Mucosa of descending colon (tissue), 3 donors: ENCODE measurements around the gene DUSP15. TPM values are rescaled to one million over a fixed set of nuclear protein-coding genes. Genes with fewer than 3 reads are reported as not detected.
"Not testable (repeated sequence)": the region's sequence is repeated elsewhere in the genome, so short reads cannot be mapped to it uniquely, and the experiment has no call there.

Experiments
- ATAC-seq: fragments of 200-7000 bp; cut with Tn5 transposase; one replicate; pipeline ENCODE4 v1.9.1; 2020; ENCODE audit warnings: mild to moderate bottlenecking, moderate library complexity
- DNase-seq, 3 donors: peaks; one replicate each; pipeline ENCODE4 v3.0.0-alpha.2; 2020
- H3K36me3 ChIP-seq: fragments of 200-600 bp; one replicate; pipeline ENCODE4 v1.8.0; 2021; ENCODE audit warnings: low read depth, mild to moderate bottlenecking
- H3K4me1 ChIP-seq: fragments of 200-600 bp; one replicate; pipeline ENCODE4 v1.8.0; 2021; ENCODE audit warnings: low read depth, mild to moderate bottlenecking
- H3K4me3 ChIP-seq: fragments of 200-600 bp; one replicate; pipeline ENCODE4 v1.8.0; 2021; ENCODE audit warnings: mild to moderate bottlenecking
- H3K9me3 ChIP-seq: fragments of 200-600 bp; one replicate; pipeline ENCODE4 v1.8.0; 2021; ENCODE audit warnings: mild to moderate bottlenecking
- CTCF ChIP-seq: fragments of 200-600 bp; IDR thresholded peaks from one replicate; pipeline ENCODE4 v1.8.0; 2022; ENCODE audit warnings: antibody characterized with exemption, mild to moderate bottlenecking
- intact Hi-C, 2 donors: fragments of 100-400 bp; cut with DNase I in 1 of 2; cut with micrococcal nuclease in 1 of 2; formaldehyde crosslinking; loops; one replicate each; pipeline versions ENCODE4 v1.11.0 to v1.11.1; 2022; cut with DNase I, micrococcal nuclease
- long read RNA-seq, 2 donors: library from polyadenylated mRNA; unstranded; transcript quantifications; one replicate each; pipeline ENCODE4 v2.0.0, GENCODE V29; 2019 to 2021
- total RNA-seq, 3 donors: library from RNA; stranded (reverse); fragmentation: NEBNext Ultra II Directional in 2 of 3; extraction: Animal tissue kit (Norgen Biotek cat#: 25700) in 2 of 3; gene quantifications; one replicate each; pipeline versions ENCODE4 v1.2.1 to v1.2.4, GENCODE V29; 2021 to 2023
- donor health status: DM: no; HTN: no; CAD: no; lungs with moderate emphysema.
- donor health status: DM: no; HTN: no; CAD: no.
- donor health status: DM: no; HTN: yes; CAD: no.

DUSP15 gene
- total RNA-seq, result 1 to 10 TPM in 1 of 3 donors, under 1 TPM in 1, not detected in 1; 0.58 to 1.7 TPM
- long read RNA-seq, donor 1, partial matches to known transcripts, result 1 of 1 reads
- long read RNA-seq, donor 1, other reads (novel, unspliced or antisense), result 0 of 1 reads
- long read RNA-seq, donor 2, result 0 reads

GRCh38 chr20:31869942-31870725, at the start of gene DUSP15, which contains the start of gene TTLL9:
Gene DUSP15 (minus strand): TSS chr20:31870527. CDS start chr20:31870337, 190 bp downstream.
Gene TTLL9 (plus strand): TSS chr20:31870634. CDS start chr20:31871127, 493 bp downstream.
- no peak for TF ChIP-seq CTCF
- DNase-seq, result peak in 2 of 3 donors; percentile 35 to 52
- intact Hi-C loops, result no loop called here
- ATAC-seq, result peak; percentile 79
- Histone ChIP-seq H3K36me3 (no peaks in the 10 kb centered on the region), H3K9me3 (no peaks in the 10 kb centered on the region), H3K4me1 (peaks cover 13% of the 10 kb centered on the region), H3K4me3 (peak within 1 kb of the TSS; percentile 17)

GRCh38 chr20:31919410-31920155, 49.3 kb upstream of the DUSP15 start:
- H3K4me3 ChIP-seq, result no peak overlapping the region

GRCh38 chr20:31918466-31919105, 48.3 kb upstream of the DUSP15 start:
- no peak overlapping the region for H3K4me3 ChIP-seq
- no peak for TF ChIP-seq CTCF
- H3K4me1 ChIP-seq, result no peaks in the 10 kb centered on the region
- intact Hi-C loops, result no loop called here
- DNase-seq (no peak), ATAC-seq (no peak)
- no peaks in the 10 kb centered on the region for H3K36me3 ChIP-seq
- H3K9me3 ChIP-seq, result no peaks in the 10 kb centered on the region

More at GRCh38 chr20:31919410-31920155, 49.3 kb upstream of the DUSP15 start:
- Histone ChIP-seq H3K36me3 (no peaks in the 10 kb centered on the region), H3K9me3 (no peaks in the 10 kb centered on the region), H3K4me1 (no peaks in the 10 kb centered on the region)
- ATAC-seq, result no peak
- no peak for DNase-seq
- no peak for TF ChIP-seq CTCF
- intact Hi-C loops, result no loop called here

GRCh38 chr20:31917962-31918412, 47.7 kb upstream of the DUSP15 start:
- intact Hi-C loops, H3K4me3 ChIP-seq, DNase-seq, H3K9me3 ChIP-seq, ATAC-seq, H3K36me3 ChIP-seq, H3K4me1 ChIP-seq: not testable (repeated sequence)

GRCh38 chr20:31916708-31917107, 46.4 kb upstream of the DUSP15 start:
- TF ChIP-seq CTCF, result no peak
- Histone ChIP-seq H3K9me3 (no peaks in the 10 kb centered on the region), H3K36me3 (no peaks in the 10 kb centered on the region), H3K4me1 (no peaks in the 10 kb centered on the region), H3K4me3 (no peak overlapping the region)
- ATAC-seq (no peak), DNase-seq (no peak)
- intact Hi-C loops, result no loop called here
